Measurements from ENCODE around the gene DENND2D. TPM values are rescaled to one million over a fixed set of nuclear protein-coding genes. Genes with fewer than 3 reads are reported as not detected.

The DENND2D gene
- total and polyA plus RNA-seq, 9 of the 15 experiments (the other 6 are each of a cell fraction or from before 2014, with no cell fraction given) = 0.08 to 0.44 (median 0.13) TPM; not detected in 6

DNA sequence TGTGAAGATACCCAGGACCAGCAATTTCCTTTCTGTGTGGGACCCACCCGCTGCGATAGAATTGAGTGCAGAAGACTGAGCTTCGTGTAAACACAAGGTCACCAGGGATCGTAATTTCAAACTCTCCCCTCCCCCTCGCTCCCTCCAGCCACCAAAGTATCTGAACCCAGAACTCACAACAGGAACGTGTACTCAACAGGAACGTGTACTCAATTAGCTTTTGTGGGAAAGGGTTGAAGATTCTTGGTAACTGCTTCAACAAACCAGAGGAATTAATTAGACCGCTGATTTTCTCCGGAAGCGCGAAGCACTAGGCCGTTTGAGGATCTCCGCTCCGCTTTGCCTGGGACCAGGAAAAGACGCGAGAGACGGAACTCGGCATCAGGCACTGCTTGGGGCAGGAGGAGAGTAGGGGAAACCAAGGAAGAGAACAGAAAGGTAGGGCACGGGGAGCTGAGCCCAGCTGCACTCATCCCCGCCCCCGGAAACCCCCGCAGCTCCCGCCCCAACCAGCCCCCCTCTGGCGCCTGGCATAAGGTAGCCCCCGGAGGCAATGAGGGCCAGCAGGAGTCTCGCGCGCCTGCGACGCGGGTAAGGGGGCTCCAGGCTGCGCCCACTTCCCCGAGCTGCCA lies 61.0 kb downstream of the DENND2D start (continued):
- TF ChIP-seq, protein P1, sequence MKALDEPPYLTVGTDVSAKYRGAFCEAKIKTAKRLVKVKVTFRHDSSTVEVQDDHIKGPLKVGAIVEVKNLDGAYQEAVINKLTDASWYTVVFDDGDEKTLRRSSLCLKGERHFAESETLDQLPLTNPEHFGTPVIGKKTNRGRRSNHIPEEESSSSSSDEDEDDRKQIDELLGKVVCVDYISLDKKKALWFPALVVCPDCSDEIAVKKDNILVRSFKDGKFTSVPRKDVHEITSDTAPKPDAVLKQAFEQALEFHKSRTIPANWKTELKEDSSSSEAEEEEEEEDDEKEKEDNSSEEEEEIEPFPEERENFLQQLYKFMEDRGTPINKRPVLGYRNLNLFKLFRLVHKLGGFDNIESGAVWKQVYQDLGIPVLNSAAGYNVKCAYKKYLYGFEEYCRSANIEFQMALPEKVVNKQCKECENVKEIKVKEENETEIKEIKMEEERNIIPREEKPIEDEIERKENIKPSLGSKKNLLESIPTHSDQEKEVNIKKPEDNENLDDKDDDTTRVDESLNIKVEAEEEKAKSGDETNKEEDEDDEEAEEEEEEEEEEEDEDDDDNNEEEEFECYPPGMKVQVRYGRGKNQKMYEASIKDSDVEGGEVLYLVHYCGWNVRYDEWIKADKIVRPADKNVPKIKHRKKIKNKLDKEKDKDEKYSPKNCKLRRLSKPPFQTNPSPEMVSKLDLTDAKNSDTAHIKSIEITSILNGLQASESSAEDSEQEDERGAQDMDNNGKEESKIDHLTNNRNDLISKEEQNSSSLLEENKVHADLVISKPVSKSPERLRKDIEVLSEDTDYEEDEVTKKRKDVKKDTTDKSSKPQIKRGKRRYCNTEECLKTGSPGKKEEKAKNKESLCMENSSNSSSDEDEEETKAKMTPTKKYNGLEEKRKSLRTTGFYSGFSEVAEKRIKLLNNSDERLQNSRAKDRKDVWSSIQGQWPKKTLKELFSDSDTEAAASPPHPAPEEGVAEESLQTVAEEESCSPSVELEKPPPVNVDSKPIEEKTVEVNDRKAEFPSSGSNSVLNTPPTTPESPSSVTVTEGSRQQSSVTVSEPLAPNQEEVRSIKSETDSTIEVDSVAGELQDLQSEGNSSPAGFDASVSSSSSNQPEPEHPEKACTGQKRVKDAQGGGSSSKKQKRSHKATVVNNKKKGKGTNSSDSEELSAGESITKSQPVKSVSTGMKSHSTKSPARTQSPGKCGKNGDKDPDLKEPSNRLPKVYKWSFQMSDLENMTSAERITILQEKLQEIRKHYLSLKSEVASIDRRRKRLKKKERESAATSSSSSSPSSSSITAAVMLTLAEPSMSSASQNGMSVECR (CRISPR knock-in tag; IDR thresholded peaks at IDR 0.05) = peak; percentile 50; the same call in 1 of the 2 replicates
- TF ChIP-seq SRSF7 (optimal IDR thresholded peaks at IDR 0.05; ENCODE audit: low read depth, low read length) (no peak), GTF2B (IDR thresholded peaks at IDR 0.05; ENCODE audit: extremely low read depth, insufficient read length) (no peak), ZNF766 (CRISPR knock-in tag; conservative IDR thresholded peaks at IDR 0.05) (no peak), COPS2 (conservative IDR thresholded peaks at IDR 0.05) (no peak), ZNF717 (CRISPR knock-in tag; IDR thresholded peaks at IDR 0.05) (no peak), JUN (IDR thresholded peaks at IDR 0.05; ENCODE audit: borderline replicate concordance, low read depth, low read length) (no peak), JUN (CRISPR knock-in tag; IDR thresholded peaks at IDR 0.05; ENCODE audit: borderline replicate concordance) (0 out of 2 replicates have a peak, but pooled peaks have one; percentile 13), ZC3H8 (IDR thresholded peaks at IDR 0.05) (no peak), JUNB (CRISPR knock-in tag; conservative IDR thresholded peaks at IDR 0.05) (no peak), ZNF586 (CRISPR knock-in tag; conservative IDR thresholded peaks at IDR 0.05) (no peak), NFIX (CRISPR knock-in tag; IDR thresholded peaks at IDR 0.05; ENCODE audit: low read depth) (no peak), KAT8 (IDR thresholded peaks at IDR 0.05; ENCODE audit: low read depth) (no peak), YY1 (IDR thresholded peaks at IDR 0.05; ENCODE audit: borderline replicate concordance in 1 of 3, control insufficient read depth in 1 of 3, extremely low read depth in 1 of 3, insufficient read depth in 3 of 3, insufficient read length in 1 of 3, insufficient replicate concordance in 2 of 3, low read depth in 1 of 3, low read length in 2 of 3) (no peak)
- TF ChIP-seq, protein P2, sequence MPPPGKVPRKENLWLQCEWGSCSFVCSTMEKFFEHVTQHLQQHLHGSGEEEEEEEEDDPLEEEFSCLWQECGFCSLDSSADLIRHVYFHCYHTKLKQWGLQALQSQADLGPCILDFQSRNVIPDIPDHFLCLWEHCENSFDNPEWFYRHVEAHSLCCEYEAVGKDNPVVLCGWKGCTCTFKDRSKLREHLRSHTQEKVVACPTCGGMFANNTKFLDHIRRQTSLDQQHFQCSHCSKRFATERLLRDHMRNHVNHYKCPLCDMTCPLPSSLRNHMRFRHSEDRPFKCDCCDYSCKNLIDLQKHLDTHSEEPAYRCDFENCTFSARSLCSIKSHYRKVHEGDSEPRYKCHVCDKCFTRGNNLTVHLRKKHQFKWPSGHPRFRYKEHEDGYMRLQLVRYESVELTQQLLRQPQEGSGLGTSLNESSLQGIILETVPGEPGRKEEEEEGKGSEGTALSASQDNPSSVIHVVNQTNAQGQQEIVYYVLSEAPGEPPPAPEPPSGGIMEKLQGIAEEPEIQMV (tag; conservative IDR thresholded peaks at IDR 0.05; ENCODE audit: low read depth) = no peak

Data from K562 (cell line).